A673 (cell line): ENCODE results near the gene LINGO3. TPM values are rescaled to one million over a fixed set of nuclear protein-coding genes. Genes with fewer than 3 reads are reported as not detected.

ENCODE experiments used
- BruUV-seq: library from RNA; stranded (reverse); fragments of 400-500 nt; replicated peaks from 2 replicates; lab custom pipeline; 2021; lab: Mats Ljungman, UMichigan
- CTCF ChIA-PET: fragments of 300-600 bp; sonication (Branson Sonifier 250); formaldehyde crosslinking; loops from one replicate; lab custom pipeline; 2022; ENCODE audit warnings: antibody characterized with exemption; lab: Charles Lee
- POLR2A ChIA-PET: fragments of 300-600 bp; sonication (Branson Sonifier 250); formaldehyde crosslinking; loops from one replicate; lab custom pipeline; 2022; ENCODE audit warnings: antibody characterized with exemption; ENCODE audit not compliant: low non-redundant PET; lab: Charles Lee
- DNase-seq: peaks from one replicate; pipeline ENCODE4 v3.0.0-alpha.2; 2015; ENCODE audit warnings: low spot score
- H3K27ac ChIP-seq: fragments of 200-600 bp; sonication (generic); 2 replicates; pipeline ENCODE4 v1.5.1; 2016; ENCODE audit warnings: mixed run types, low read depth, mild to moderate bottlenecking, mixed read lengths, antibody characterized with exemption, low read length; ENCODE audit not compliant: poor library complexity, severe bottlenecking
- H3K27me3 ChIP-seq: fragments of 200-600 bp; sonication (generic); replicated peaks from 2 replicates; pipeline ENCODE4 v1.6.1; 2017; ENCODE audit warnings: mixed run types, low read depth, mild to moderate bottlenecking, mixed read lengths, antibody characterized with exemption, low read length; ENCODE audit not compliant: insufficient read depth, poor library complexity
- H3K36me3 ChIP-seq: fragments of 200-600 bp; sonication (generic); 2 replicates; pipeline ENCODE4 v1.6.1; 2016; ENCODE audit warnings: mixed run types, mild to moderate bottlenecking, mixed read lengths, antibody characterized with exemption, low read length; ENCODE audit not compliant: insufficient read depth, poor library complexity, severe bottlenecking
- H3K4me1 ChIP-seq: fragments of 200-600 bp; sonication (generic); 2 replicates; pipeline ENCODE4 v1.6.1; 2017; ENCODE audit warnings: mixed run types, mild to moderate bottlenecking, mixed read lengths, antibody characterized with exemption, low read length; ENCODE audit not compliant: insufficient read depth, poor library complexity, severe bottlenecking
- H3K4me3 ChIP-seq: fragments of 200-600 bp; sonication (generic); 2 replicates; pipeline ENCODE4 v1.5.1; 2016; ENCODE audit warnings: low read depth, mixed run types, mild to moderate bottlenecking, mixed read lengths, low read length; ENCODE audit not compliant: poor library complexity, severe bottlenecking
- H3K9me3 ChIP-seq: fragments of 200-600 bp; sonication (generic); 2 replicates; pipeline ENCODE4 v1.6.1; 2016; ENCODE audit warnings: mixed run types, low read depth, mild to moderate bottlenecking, mixed read lengths, antibody characterized with exemption, low read length; ENCODE audit not compliant: poor library complexity, severe bottlenecking
- CTCF ChIP-seq: fragments of 300-800, 200-600 bp; sonication (generic); conservative IDR thresholded peaks from 2 replicates; pipeline ENCODE4 v1.5.1; 2017; ENCODE audit warnings: low read depth, mild to moderate bottlenecking, antibody characterized with exemption, low read length, moderate library complexity, mixed read lengths
- EZH2 ChIP-seq: fragments of 200-600 bp; sonication (generic); IDR thresholded peaks from 2 replicates; pipeline ENCODE4 v1.6.1; 2017; ENCODE audit warnings: borderline replicate concordance, low read depth, mild to moderate bottlenecking, mixed read lengths, antibody characterized with exemption, low read length; ENCODE audit not compliant: poor library complexity, severe bottlenecking
- intact Hi-C: fragments of 100-400 bp; cut with micrococcal nuclease; formaldehyde crosslinking; loops from one replicate; pipeline ENCODE4 v1.10.0; 2022; ENCODE audit not compliant: unreplicated experiment
- total RNA-seq: library from RNA; stranded (reverse); gene quantifications from 2 replicates; pipeline ENCODE4 v1.2.3, GENCODE V29; 2021

Gene LINGO3
- total RNA-seq, 1 experiment from 2014 or later = not detected

- peak; percentile 36 for DNase-seq
- no peak for TF ChIP-seq CTCF
- no peak for TF ChIP-seq EZH2
- Histone ChIP-seq H3K9me3 (no peaks in the 10 kb centered on the region), H3K4me3 (no peak overlapping the region), H3K36me3 (no peaks in the 10 kb centered on the region), H3K27me3 (no peaks in the 10 kb centered on the region), H3K4me1 (peaks cover 22% of the 10 kb centered on the region), H3K27ac (no peak overlapping the region)
- intact Hi-C loops = no loop called here
- ChIA-PET CTCF (no interaction called here), POLR2A (no interaction called here)
- no TSS peak for BruUV-seq
Measured at GRCh38 chr19:2332341-2333026, 24.5 kb upstream of the LINGO3 start.

- no peak for DNase-seq
- no peaks in the 10 kb centered on the region for H3K27me3 ChIP-seq
- H3K4me3 ChIP-seq = no peak overlapping the region
- intact Hi-C loops = no loop called here
- H3K9me3 ChIP-seq = no peaks in the 10 kb centered on the region
- no peaks in the 10 kb centered on the region for H3K36me3 ChIP-seq
- POLR2A ChIA-PET = interaction anchor here (0.7 kb wide), 1 partner anchor 32 kb away, joined by 5 read pairs; no protein-coding TSS in a partner anchor
- H3K4me1 ChIP-seq = peaks cover 29% of the 10 kb centered on the region
- TF ChIP-seq CTCF = no peak
- no peak for TF ChIP-seq EZH2
- CTCF ChIA-PET = no interaction called here
- no peak overlapping the region for H3K27ac ChIP-seq
- BruUV-seq = no TSS peak
Measured at GRCh38 chr19:2331601-2332246, 23.8 kb upstream of the LINGO3 start.

- intact Hi-C loops = no loop called here
- Histone ChIP-seq H3K27ac (no peak overlapping the region), H3K4me3 (no peak overlapping the region), H3K36me3 (no peaks in the 10 kb centered on the region), H3K27me3 (no peaks in the 10 kb centered on the region), H3K9me3 (no peaks in the 10 kb centered on the region), H3K4me1 (peaks cover 29% of the 10 kb centered on the region)
- ChIA-PET CTCF (no interaction called here), POLR2A (interaction anchor here (0.7 kb wide), 1 partner anchor 33 kb away, joined by 5 read pairs; no protein-coding TSS in a partner anchor)
- no TSS peak for BruUV-seq
- no peak for DNase-seq
- no peak for TF ChIP-seq EZH2
- no peak for TF ChIP-seq CTCF
Measured at GRCh38 chr19:2330632-2331284, 22.8 kb upstream of the LINGO3 start.
